ENCODE measurements around the gene ANKRD28.

DNA sequence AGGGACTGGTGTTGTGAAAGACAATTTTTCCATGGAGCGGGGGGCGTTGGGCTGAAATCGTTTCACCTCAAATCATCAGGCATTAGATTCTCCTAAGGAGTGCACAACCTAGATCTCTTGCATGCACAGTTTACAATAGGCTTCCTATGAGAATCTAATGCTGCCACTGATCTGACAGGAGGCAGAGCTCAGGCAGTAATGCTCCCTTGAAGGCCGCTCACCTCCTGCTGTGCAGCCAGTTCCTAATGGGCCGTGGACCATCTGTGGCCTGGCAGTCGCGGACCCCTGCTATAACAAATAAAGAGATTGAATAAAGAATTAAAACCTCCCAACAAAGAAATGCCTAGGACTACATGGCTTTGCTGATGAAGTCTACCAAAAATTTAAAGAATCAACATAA lies 25.3 kb upstream of the ANKRD28 start:
- TF ChIP-seq FOXA1 (IDR thresholded peaks at IDR 0.05) (no peak), LEF1 (IDR thresholded peaks at IDR 0.05; ENCODE audit: borderline replicate concordance) (no peak), TARDBP (IDR thresholded peaks at IDR 0.05) (no peak), FOXK2 (IDR thresholded peaks at IDR 0.05) (no peak), FOXM1 (IDR thresholded peaks at IDR 0.05; ENCODE audit: borderline replicate concordance) (no peak), NFRKB (IDR thresholded peaks at IDR 0.05) (no peak), ZNF384 (IDR thresholded peaks at IDR 0.05) (no peak), BHLHE40 (IDR thresholded peaks at IDR 0.05; ENCODE audit: borderline replicate concordance) (no peak)

Measured in HEK293T (cell line).